ENCODE results near the gene MISP3.

DNA sequence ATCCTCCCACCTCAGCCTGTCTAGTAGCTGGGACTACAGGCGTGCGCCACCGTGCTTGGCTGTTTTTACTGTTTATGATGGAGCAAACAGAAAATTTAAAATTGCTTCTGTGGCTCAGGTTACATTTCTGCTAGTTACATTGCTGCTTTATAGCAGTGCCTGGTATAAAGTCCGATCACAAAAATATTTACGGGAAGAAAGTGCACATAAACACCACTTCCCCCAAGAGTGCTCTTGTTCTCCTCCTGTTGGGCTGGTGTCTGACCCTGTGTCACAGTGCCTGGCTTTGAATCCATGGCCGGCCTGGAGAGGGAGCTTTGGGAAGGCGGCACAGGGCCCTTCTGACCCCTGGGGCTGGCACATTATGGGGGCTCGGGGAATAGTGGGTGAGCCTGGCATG is 33.1 kb downstream of the MISP3 start:
- TF ChIP-seq, protein P1, sequence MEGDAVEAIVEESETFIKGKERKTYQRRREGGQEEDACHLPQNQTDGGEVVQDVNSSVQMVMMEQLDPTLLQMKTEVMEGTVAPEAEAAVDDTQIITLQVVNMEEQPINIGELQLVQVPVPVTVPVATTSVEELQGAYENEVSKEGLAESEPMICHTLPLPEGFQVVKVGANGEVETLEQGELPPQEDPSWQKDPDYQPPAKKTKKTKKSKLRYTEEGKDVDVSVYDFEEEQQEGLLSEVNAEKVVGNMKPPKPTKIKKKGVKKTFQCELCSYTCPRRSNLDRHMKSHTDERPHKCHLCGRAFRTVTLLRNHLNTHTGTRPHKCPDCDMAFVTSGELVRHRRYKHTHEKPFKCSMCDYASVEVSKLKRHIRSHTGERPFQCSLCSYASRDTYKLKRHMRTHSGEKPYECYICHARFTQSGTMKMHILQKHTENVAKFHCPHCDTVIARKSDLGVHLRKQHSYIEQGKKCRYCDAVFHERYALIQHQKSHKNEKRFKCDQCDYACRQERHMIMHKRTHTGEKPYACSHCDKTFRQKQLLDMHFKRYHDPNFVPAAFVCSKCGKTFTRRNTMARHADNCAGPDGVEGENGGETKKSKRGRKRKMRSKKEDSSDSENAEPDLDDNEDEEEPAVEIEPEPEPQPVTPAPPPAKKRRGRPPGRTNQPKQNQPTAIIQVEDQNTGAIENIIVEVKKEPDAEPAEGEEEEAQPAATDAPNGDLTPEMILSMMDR (IDR thresholded peaks at IDR 0.05; ENCODE audit: insufficient read depth, low read depth, low read length) = no peak
- TF ChIP-seq EZH2 (IDR thresholded peaks at IDR 0.05; ENCODE audit: insufficient read depth, low read length) = no peak
